C4-2B (cell line): ENCODE measurements around the gene SUPV3L1.

ENCODE experiments used
- ZFX ChIP-seq: fragments of 450-650 bp; IDR thresholded peaks from 2 replicates; pipeline ENCODE4 v1.6.1; 2017
- TF ChIP-seq, protein P1 (sequence below): fragments of 450-650 bp; conservative IDR thresholded peaks from 2 replicates; pipeline ENCODE4 v1.5.1; 2017; ENCODE audit warnings: mild to moderate bottlenecking

GRCh38 chr10:69225681-69226080 is 45.6 kb downstream of the SUPV3L1 start:
- TF ChIP-seq, protein P1, sequence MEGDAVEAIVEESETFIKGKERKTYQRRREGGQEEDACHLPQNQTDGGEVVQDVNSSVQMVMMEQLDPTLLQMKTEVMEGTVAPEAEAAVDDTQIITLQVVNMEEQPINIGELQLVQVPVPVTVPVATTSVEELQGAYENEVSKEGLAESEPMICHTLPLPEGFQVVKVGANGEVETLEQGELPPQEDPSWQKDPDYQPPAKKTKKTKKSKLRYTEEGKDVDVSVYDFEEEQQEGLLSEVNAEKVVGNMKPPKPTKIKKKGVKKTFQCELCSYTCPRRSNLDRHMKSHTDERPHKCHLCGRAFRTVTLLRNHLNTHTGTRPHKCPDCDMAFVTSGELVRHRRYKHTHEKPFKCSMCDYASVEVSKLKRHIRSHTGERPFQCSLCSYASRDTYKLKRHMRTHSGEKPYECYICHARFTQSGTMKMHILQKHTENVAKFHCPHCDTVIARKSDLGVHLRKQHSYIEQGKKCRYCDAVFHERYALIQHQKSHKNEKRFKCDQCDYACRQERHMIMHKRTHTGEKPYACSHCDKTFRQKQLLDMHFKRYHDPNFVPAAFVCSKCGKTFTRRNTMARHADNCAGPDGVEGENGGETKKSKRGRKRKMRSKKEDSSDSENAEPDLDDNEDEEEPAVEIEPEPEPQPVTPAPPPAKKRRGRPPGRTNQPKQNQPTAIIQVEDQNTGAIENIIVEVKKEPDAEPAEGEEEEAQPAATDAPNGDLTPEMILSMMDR = no peak
- TF ChIP-seq ZFX = no peak
